ENCODE measurements around the gene ECM1. TPM values are rescaled to one million over a fixed set of nuclear protein-coding genes. Genes with fewer than 3 reads are reported as not detected.

Gene ECM1
- 31.5 and 33.8 TPM in 2 replicates for total RNA-seq (ENCODE audit: low replicate concordance)
- long read RNA-seq, transcript ECM1-202 (10 exons, 2,070 nt) = major isoform, 10 of 16 reads
- long read RNA-seq, partial matches to known transcripts = 4 of 16 reads
- long read RNA-seq, other reads (novel, unspliced or antisense) = 2 of 16 reads

GRCh38 chr1:150507912-150508864, at the start of gene ECM1:
TSS of gene ECM1 (plus strand) at chr1:150508109. CDS start at chr1:150508210, 101 bp downstream.
- Mint-ChIP-seq H3K4me3 (peak within 1 kb of the TSS; percentile 46), H3K9me3 (no peaks in the 10 kb centered on the region), H3K27me3 (no peaks in the 10 kb centered on the region), H3K4me1 (ENCODE audit: unreplicated experiment) (peaks cover 25% of the 10 kb centered on the region), H3K27ac (peak within 1 kb of the TSS; percentile 77), H3K36me3 (peaks cover 31% of the 10 kb centered on the region)
- DNase-seq (ENCODE audit: extremely low spot score, unreplicated experiment) = no peak
- no peak for TF ChIP-seq CTCF (conservative IDR thresholded peaks at IDR 0.05)

GRCh38 chr1:150464422-150464826, 43.5 kb upstream of the ECM1 start:
- no peaks in the 10 kb centered on the region for H3K9me3 Mint-ChIP-seq
- peak; percentile 88 for TF ChIP-seq CTCF (conservative IDR thresholded peaks at IDR 0.05)
- H3K27me3 Mint-ChIP-seq = no peaks in the 10 kb centered on the region
- H3K27ac Mint-ChIP-seq = peak overlapping the region; percentile 31
- H3K4me1 Mint-ChIP-seq (ENCODE audit: unreplicated experiment) = no peaks in the 10 kb centered on the region
- DNase-seq (ENCODE audit: extremely low spot score, unreplicated experiment) = no peak
- H3K4me3 Mint-ChIP-seq = no peak overlapping the region
- peaks cover 18% of the 10 kb centered on the region for H3K36me3 Mint-ChIP-seq

- no peaks in the 10 kb centered on the region for H3K9me3 Mint-ChIP-seq
- peaks cover 3% of the 10 kb centered on the region for H3K4me1 Mint-ChIP-seq (ENCODE audit: unreplicated experiment)
- no peaks in the 10 kb centered on the region for H3K27me3 Mint-ChIP-seq
- no peak for TF ChIP-seq CTCF (conservative IDR thresholded peaks at IDR 0.05)
- H3K4me3 Mint-ChIP-seq = no peak overlapping the region
- peaks cover 33% of the 10 kb centered on the region for H3K36me3 Mint-ChIP-seq
- no peak overlapping the region for H3K27ac Mint-ChIP-seq
- DNase-seq (ENCODE audit: extremely low spot score, unreplicated experiment) = no peak
These were observed 40.9 kb upstream of the ECM1 start for GRCh38 chr1:150466964-150467363.

- Mint-ChIP-seq H3K9me3 (no peaks in the 10 kb centered on the region), H3K27ac (no peak overlapping the region), H3K36me3 (peaks cover 34% of the 10 kb centered on the region), H3K27me3 (no peaks in the 10 kb centered on the region), H3K4me3 (no peak overlapping the region), H3K4me1 (ENCODE audit: unreplicated experiment) (peaks cover 12% of the 10 kb centered on the region)
- TF ChIP-seq CTCF (conservative IDR thresholded peaks at IDR 0.05) = no peak
- no peak for DNase-seq (ENCODE audit: extremely low spot score, unreplicated experiment)
These were observed 38.6 kb upstream of the ECM1 start for GRCh38 chr1:150469291-150469690.

GRCh38 chr1:150472601-150473200, 35.2 kb upstream of the ECM1 start:
- TF ChIP-seq CTCF (conservative IDR thresholded peaks at IDR 0.05) = no peak
- Mint-ChIP-seq H3K36me3 (peaks cover 25% of the 10 kb centered on the region), H3K9me3 (no peaks in the 10 kb centered on the region), H3K27me3 (no peaks in the 10 kb centered on the region), H3K4me3 (no peak overlapping the region), H3K27ac (no peak overlapping the region), H3K4me1 (ENCODE audit: unreplicated experiment) (peaks cover 38% of the 10 kb centered on the region)
- no peak for DNase-seq (ENCODE audit: extremely low spot score, unreplicated experiment)

All from type B pancreatic cell (in vitro differentiated cells).